GM03348 (cell line): ENCODE results near the gene CD47.

ENCODE experiments used
- DNase-seq: peaks from one replicate; pipeline ENCODE4 v3.0.0; 2012; ENCODE audit warnings: low spot score

Gene CD47

DNA sequence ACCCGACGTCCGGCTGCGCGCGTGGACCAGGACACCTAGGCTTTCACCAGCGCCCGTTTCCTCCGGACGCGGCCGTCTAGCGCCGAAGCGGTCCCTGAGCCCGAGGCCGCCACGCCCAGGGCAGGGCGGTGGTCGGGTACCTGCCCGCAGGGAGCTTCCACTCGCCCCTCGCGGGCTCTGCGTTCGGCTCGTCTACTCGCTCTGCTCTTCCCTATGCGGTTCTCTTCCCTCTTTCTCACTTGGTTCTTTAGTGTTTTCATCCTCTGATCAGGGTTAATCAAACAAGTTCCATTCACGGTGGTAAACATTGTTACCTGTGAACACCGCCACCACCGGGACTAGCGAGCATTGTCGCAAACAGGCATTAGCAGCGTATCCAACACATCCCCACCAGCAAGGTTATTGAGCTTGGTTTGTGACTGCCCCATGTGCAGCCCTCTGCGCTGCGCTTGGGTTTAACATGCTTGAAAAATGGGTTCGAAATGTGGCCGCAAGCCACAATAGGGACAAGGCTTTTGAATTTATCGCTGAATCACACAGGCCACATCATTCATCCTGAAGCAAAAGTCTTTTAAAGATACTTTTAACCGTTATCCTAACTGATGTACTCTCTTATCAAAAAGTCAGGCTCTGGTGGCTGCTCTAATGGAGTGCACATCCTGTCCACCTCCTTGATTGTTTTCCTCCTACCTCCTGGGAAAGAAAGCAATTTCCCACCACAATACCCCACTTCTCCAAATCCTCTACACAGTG is 843 bp upstream of the CD47 start:
- DNase-seq = no peak

DNA sequence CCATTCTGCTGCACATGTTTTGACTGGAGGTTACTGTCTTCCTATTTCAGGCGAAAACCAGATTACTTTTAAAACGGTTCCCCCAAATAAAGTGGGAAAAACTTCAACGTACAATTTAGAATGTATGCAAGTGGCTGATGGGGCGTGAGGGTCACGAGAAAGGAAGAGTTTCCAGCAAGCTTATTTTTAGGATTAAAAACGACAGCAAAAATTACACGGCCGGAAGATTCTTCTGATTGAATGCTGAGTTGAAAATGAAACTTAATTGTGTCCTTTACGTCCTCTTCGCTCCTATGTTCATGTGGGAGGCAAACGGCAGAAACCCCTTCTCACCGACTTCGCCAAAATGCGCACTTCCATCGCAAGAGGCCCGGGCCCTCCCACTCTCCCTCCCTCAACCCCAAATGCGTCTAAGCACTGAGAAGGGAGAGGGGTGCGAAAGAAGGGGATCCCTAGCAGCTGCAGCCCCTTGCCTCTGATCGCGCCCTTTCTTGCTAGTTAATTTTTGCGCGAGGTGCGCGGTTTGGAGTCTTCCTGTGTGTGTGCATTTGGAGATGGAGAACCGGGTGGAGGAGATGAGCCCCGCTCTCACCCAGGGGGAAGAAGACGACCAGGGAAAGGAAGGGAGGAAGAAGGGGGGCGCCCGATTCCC is 656 bp downstream of the CD47 start:
- no peak for DNase-seq

GRCh38 chr3:108089579-108089978 is 1.3 kb downstream of the CD47 start:
- no peak for DNase-seq

- no peak for DNase-seq
Measured at GRCh38 chr3:108088697-108089096, 2.1 kb downstream of the CD47 start.

- no peak for DNase-seq
Measured at GRCh38 chr3:108088146-108088545, 2.7 kb downstream of the CD47 start.

- no peak for DNase-seq
Measured at GRCh38 chr3:108086653-108087052, 4.2 kb downstream of the CD47 start.

- DNase-seq = no peak
Measured at GRCh38 chr3:108085810-108086350, 5.0 kb downstream of the CD47 start.

DNA sequence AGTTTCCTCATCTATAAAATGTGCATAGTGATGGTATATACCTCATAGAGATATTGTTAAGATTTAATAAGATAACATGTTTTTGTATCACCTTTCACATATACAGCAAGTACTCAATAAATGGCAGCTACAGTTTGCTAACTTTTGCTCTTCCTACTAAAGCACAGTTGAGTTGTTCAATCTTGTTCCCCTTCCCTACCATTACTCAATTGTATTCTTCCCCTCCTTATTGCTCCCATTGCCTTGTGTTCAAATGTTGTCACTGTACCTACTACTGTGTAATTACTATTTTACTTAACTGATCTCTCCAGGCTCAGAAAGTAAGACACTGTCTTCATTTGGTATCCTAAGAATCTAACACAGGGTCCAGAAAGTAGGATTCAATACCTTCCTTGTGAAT is 5.5 kb downstream of the CD47 start:
- no peak for DNase-seq

GRCh38 chr3:108079877-108080276 is 11.0 kb downstream of the CD47 start:
- no peak for DNase-seq

DNA sequence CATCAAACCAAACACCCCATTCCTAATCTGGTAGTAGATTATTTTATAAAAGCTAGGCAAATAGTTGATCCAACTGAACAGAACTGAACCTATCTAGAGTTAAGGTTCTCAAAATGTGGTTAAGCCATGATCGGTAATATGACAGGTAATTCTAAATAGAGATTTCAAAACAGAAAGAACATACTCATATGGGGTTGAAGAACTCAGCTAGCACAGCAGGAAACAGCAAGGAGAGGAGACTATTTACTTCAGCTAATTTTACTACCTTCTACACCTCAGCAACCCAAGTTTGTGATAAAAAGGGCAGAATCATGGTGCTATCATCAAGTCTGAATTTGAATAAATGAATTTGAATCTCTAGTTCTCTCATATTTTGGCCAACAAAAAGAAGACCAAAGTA is 11.8 kb downstream of the CD47 start:
- DNase-seq = no peak

DNA sequence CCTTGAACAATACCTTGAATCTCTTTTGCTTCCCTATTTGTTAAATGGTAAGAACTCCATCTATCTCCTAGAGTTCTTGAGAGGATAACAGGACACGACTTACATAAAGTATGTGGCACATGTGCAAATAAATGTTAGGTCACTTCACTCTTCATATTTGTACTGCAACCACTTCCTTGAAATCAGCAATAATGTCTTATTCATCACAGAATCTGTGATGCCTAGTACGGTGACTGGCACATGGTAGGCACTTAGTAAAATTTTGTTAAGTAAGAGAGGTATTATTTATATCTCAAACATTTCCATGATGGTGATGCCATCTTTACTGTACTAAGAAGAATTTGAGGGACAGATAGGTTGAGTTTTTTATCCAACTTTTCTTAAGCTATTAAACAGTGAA is 14.3 kb downstream of the CD47 start:
- DNase-seq = no peak

DNA sequence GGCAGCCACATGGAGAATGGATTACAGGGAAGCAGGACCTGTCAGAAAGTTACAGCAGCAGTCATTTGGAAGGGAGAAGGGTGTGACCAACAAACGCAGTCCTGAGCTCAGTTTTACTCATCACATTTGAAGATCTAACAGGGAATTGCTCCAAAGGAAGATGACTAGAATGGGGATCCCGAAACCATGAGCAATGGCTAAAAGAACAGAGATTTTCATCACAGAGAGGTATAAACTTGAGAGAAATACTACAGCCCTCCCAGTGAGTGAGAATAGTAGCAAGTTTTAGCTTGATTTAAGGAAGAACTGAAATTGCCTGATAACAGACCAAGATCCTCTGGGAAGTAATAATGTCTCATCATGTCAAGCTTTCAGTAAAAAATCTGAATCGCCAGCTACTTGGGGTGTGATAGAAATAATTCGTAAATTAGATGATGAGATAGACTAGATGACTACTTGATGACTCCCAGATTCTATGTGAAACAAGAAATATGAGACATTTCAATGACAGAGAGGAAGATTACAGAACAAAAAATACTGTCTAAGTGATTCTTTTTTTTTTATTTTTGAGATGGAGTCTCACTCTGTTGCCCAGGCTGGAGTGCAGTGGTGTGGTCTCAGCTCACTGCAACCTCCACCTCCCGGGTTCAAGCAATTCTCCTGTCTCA is 16.9 kb downstream of the CD47 start:
- peak; percentile 26 for DNase-seq

DNA sequence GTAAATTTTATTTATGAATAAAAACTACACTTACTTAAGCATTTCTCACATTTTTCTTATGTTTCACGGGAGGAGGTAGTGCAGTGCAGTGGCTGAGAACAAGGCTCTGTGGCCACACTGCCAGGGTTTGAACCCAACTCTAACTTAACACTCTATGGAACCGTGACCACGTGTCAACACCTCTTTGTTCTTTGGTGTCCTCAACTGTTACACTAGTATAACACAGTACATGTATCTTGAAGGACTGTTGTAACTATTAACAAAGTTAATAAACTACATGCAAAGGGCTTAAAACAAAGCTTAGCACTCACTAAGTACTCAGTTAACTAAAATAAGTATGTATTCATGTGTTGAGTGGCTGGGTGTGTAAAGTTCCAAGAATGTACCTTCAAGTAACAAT is 19.5 kb downstream of the CD47 start:
- no peak for DNase-seq

GRCh38 chr3:108070356-108070755 is 20.5 kb downstream of the CD47 start:
- DNase-seq = no peak

GRCh38 chr3:108067768-108068167 is 23.1 kb downstream of the CD47 start:
- no peak for DNase-seq

- no peak for DNase-seq
Measured at GRCh38 chr3:108065096-108065495, 25.7 kb downstream of the CD47 start.

GRCh38 chr3:108064293-108064887 is 26.4 kb downstream of the CD47 start:
- DNase-seq = no peak

- no peak for DNase-seq
Measured at GRCh38 chr3:108062051-108062450, 28.8 kb downstream of the CD47 start.

GRCh38 chr3:108060331-108060730 is 30.5 kb downstream of the CD47 start:
- no peak for DNase-seq

- DNase-seq = no peak
Measured at GRCh38 chr3:108055931-108056330, 34.9 kb downstream of the CD47 start.

GRCh38 chr3:108054935-108055334 is 35.9 kb downstream of the CD47 start:
- DNase-seq = no peak

DNA sequence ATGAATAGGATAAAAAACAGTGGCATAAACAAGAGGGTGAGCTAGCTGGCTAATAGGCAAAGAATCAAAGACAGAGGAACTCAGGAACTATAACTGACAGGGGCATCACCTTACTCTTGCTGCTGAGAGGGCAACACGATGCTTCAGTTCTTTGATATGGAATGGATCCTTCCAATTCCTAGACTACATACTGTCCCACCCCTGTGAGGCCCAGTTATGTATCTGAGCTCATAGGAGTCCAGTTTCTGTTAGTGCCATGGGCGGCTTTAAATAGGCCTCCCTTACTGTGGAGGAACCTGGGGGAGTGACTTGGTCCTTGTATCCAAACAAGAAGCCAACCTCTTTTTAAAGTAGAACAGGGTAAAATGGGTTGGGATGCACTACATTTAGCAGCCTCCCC is 37.3 kb downstream of the CD47 start:
- DNase-seq = no peak

DNA sequence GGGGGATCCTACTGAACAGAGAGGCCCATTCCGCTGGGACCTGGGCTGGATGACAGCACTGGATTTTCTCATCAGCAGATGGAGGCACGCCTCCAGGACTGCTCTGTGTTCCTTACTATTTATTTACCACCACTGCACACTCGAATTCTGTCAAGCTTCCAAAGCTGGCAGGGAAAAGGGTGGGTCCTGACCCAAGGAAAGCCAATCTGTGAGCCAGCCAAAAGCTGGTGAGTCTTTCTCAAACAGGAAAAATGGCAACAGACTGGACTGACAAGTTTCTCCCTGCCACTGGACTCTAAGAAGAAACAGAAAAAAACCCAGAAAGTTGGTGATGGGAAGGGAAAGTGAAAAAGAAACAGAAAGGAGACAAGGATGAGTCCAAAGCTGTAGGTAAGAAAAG is 37.8 kb downstream of the CD47 start:
- DNase-seq = no peak
